HFF-Myc (cell line): Measurements from ENCODE around the gene HERC3.
A peak's percentile ranks its signal among the peaks of the same experiment; 100 is the strongest.

Experiments used
- DNase-seq: peaks from one replicate; pipeline ENCODE4 v3.0.0-alpha.2; 2011; ENCODE audit warnings: low read depth; ENCODE audit errors: extremely low read depth
- H3K4me3 ChIP-seq: replicated peaks from 2 replicates; pipeline ENCODE4 v1.5.1; 2011; ENCODE audit warnings: low read depth, mild to moderate bottlenecking, control low read depth, low read length
- TF ChIP-seq, protein P1 (sequence below): IDR thresholded peaks from 2 replicates; pipeline ENCODE4 v1.5.1; 2012; ENCODE audit warnings: mild to moderate bottlenecking, low read depth, low read length, control low read depth; ENCODE audit errors: missing control alignments

HERC3 gene

DNA sequence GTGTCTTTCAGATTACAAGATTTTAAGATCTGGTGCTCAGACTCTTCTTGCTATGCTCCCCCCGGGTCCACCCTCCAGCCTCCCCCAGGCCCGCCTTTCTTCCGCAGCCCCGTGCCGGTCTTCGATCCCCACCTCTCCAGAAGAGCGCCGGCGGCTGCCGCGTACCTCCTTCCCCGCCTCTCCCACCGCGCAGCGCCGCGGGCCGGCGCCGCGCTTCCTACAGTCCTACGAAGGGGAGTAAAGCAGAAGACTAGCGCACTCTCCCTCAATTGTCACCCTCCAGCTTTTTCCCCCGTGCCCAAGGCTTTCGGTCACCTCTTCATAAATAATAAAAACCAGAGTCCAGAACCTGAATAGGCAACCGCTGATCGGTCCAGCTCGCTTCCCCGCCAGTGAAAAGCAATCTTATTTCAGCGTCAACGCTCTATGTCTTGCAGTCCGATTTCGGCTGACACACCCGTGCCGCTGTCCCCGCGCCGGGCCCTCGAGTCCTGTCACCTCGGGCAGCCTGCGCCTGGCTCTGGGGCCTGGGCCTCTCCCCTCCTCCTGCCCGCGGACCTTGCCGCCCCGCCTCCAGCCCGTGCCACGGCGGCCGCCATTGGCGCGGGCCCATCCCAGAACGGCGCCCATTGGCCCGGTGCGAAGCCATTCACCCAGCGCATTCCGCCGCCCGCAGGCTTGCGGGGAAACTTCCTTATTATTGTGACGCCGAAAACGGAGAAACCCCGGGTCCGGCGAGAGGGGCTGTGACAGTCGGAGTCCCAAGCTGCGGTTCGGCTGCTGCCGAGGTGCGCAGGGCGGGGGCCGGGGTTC, at the start of gene HERC3:
Gene HERC3 (plus strand): TSS at position 694 of the 813 bp plus-strand sequence. CDS start 13,344 bp downstream, outside the sequence.
- DNase-seq, result no peak
- peak within 1 kb of the TSS; percentile 65 for H3K4me3 ChIP-seq
- TF ChIP-seq, protein P1, sequence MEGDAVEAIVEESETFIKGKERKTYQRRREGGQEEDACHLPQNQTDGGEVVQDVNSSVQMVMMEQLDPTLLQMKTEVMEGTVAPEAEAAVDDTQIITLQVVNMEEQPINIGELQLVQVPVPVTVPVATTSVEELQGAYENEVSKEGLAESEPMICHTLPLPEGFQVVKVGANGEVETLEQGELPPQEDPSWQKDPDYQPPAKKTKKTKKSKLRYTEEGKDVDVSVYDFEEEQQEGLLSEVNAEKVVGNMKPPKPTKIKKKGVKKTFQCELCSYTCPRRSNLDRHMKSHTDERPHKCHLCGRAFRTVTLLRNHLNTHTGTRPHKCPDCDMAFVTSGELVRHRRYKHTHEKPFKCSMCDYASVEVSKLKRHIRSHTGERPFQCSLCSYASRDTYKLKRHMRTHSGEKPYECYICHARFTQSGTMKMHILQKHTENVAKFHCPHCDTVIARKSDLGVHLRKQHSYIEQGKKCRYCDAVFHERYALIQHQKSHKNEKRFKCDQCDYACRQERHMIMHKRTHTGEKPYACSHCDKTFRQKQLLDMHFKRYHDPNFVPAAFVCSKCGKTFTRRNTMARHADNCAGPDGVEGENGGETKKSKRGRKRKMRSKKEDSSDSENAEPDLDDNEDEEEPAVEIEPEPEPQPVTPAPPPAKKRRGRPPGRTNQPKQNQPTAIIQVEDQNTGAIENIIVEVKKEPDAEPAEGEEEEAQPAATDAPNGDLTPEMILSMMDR, result no peak

DNA sequence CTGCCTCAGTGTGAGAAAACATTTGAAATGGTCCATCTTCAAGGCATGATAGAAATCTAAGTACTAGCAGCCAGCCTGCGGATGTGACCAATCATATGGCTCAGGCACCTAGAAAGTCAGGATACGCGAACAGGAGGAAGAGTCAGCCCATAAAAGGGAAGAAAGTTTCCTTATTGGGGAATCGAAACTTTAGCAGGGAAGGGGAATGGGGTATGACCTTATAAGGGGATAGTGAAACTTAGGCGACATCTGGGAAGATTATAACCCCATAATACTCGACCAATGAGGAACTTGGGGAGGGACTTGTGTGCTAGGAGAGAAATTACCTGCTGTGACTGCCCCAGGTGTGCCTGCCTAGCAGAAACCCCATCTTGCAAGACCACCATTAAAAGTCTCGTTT, 42.5 kb upstream of the HERC3 start:
- no peak for DNase-seq
- TF ChIP-seq, protein P1, result no peak
- H3K4me3 ChIP-seq, result no peak overlapping the region

DNA sequence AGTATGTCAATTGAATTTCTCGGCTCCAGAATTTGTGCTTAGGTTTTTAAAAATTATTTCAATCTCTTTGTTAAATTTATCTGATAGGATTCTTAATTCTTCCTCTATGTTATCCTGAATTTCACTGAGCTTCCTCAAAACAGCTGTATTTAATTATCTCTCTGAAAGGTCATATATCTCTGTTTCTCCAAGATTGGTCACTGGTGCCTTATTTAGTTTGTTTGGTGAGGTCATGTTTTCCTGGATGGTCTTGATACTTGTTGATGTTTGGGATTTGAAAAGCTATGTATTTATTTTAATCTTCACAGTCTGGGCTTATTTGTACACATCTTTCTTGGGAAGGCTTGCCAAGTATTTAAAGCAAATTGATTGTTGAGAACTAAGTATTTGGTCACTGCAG, 24.7 kb upstream of the HERC3 start:
- no peak for DNase-seq
- no peak overlapping the region for H3K4me3 ChIP-seq
- TF ChIP-seq, protein P1, result no peak

DNA sequence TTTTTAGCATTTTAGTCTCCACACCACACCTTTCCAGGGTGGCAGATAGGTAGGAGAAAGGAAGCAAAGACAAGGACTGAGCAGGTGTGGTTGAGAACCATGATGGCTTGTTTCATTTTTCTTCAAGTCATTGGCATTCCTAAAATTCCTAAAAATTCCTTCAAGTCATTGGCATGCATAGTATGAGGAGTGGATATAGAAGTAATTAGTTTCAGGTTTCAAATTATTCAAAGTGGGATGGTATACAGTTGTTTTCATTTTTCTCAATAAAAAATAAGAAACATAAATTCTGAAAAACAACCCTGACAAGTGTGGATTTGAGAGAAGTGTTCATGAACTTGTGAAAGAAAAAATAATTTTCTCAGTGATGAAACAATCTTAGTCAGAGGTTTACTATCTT, 22.3 kb upstream of the HERC3 start:
- TF ChIP-seq, protein P1, result no peak
- no peak for DNase-seq
- no peak overlapping the region for H3K4me3 ChIP-seq

DNA sequence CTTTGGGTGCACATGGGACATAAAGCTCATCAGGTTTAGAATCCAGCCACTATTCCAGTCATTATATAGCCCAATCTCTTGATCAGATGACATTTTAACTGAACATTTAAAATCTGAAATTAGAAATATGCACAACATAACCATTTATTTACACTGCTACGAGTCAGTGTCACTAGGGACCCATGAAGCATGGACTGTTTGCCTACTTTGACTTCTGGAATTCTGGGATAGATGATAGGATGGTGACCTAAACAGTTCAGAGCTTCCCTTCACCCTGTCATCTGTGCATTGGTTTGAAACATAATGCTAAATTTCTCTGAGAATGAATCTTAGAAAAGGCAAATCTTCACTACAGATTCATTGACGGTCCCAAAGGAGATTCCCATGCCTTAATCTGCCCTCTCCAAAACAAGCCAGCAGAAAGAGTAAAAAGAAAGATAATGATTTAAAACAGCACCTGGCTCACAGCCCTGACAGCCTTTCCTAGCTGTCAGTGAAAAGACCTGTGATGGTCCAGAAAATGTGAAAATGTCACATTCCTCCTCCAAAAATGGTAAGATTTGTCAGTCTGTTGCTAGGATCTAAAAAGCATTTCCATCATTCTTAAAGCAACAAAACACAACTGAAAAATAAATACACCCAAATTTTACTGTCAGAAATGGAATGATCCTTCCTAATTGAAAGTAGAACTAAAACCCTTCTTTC, 18.9 kb upstream of the HERC3 start:
- no peak overlapping the region for H3K4me3 ChIP-seq

DNA sequence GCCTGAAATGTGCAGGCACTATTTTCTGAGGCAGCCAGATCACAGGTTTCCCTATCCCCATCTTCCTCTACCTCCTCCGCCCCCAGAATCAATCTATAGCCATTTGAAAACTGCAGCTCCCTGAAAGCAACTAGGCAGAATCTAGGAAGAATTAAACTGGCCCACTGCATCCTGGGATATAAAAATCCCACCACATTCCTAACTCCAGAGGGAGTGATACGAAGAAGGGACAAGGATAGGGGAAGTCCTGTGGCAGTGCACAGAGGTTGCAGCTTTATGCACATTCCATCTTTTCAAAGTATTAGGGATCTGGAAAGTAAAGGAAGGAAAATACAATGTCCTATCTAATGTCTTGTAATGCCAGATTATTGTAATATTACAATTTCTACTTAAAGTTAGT, 18.3 kb upstream of the HERC3 start:
- TF ChIP-seq, protein P1, result peak; percentile 44
- H3K4me3 ChIP-seq, result no peak overlapping the region
- DNase-seq, result no peak

More for the DNA sequence above, 18.9 kb upstream of the HERC3 start:
- TF ChIP-seq, protein P1, result no peak
- no peak for DNase-seq
